Measurements from ENCODE around the gene MYH3.

DNA sequence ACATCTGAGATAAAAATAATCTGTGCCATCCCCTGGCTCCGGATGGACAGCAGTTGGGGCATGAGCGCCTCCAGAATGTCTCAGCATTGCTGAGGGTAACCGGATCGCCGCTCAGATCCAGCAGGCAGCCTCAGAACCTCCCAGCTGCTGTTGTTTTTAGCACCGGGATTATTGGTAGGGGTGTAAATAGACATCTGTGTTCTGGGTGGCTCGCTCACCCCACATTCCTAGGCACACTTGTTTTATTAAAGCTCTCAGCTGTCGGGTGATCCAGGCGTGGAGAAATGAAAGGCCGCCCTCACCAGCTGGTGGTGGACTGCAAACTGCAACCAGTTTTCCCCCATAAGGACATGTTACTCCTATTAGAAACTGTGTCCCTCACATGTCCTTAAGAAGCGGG lies 32.1 kb downstream of the MYH3 start:
- TF ChIP-seq, protein P1, sequence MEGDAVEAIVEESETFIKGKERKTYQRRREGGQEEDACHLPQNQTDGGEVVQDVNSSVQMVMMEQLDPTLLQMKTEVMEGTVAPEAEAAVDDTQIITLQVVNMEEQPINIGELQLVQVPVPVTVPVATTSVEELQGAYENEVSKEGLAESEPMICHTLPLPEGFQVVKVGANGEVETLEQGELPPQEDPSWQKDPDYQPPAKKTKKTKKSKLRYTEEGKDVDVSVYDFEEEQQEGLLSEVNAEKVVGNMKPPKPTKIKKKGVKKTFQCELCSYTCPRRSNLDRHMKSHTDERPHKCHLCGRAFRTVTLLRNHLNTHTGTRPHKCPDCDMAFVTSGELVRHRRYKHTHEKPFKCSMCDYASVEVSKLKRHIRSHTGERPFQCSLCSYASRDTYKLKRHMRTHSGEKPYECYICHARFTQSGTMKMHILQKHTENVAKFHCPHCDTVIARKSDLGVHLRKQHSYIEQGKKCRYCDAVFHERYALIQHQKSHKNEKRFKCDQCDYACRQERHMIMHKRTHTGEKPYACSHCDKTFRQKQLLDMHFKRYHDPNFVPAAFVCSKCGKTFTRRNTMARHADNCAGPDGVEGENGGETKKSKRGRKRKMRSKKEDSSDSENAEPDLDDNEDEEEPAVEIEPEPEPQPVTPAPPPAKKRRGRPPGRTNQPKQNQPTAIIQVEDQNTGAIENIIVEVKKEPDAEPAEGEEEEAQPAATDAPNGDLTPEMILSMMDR (IDR thresholded peaks at IDR 0.05; ENCODE audit: low read depth, low read length, missing input control): no peak
- no peak for TF ChIP-seq NR2F2 (IDR thresholded peaks at IDR 0.05)
- TF ChIP-seq JUND (IDR thresholded peaks at IDR 0.05): no peak
